MCF 10A (cell line): ENCODE data around the gene PFAS. TPM values are rescaled to one million over a fixed set of nuclear protein-coding genes. Genes with fewer than 3 reads are reported as not detected.

Experiments
- BruUV-seq: library from RNA; stranded (reverse); fragments of 400-500 nt; replicated peaks from 2 replicates; lab custom pipeline; 2021; lab: Mats Ljungman, UMichigan
- CTCF ChIA-PET: fragments of 300-600 bp; sonication (Branson Sonifier 250); formaldehyde crosslinking; extraction: SDS; loops from one replicate; lab custom pipeline; 2021; ENCODE audit warnings: antibody characterized with exemption, inconsistent platforms; lab: Yijun Ruan, JAX
- POLR2A ChIA-PET: fragments of 300-600, 350-650 bp; sonication (Branson Sonifier 250); formaldehyde crosslinking; extraction: SDS; loops from one replicate; lab custom pipeline; 2020; ENCODE audit warnings: antibody characterized with exemption, inconsistent platforms; lab: Yijun Ruan, JAX
- DNase-seq: peaks from one replicate; pipeline ENCODE4 v3.0.0-alpha.2; 2018; ENCODE audit not compliant: unreplicated experiment
- H3K27ac Mint-ChIP-seq: one replicate; pipeline ENCODE4 v1.8.0; 2022; ENCODE audit warnings: mild to moderate bottlenecking, low read depth, mixed read lengths; ENCODE audit not compliant: unreplicated experiment
- H3K27me3 Mint-ChIP-seq: one replicate; pipeline ENCODE4 v1.8.0; 2022; ENCODE audit warnings: mixed read lengths; ENCODE audit not compliant: insufficient read depth, unreplicated experiment
- H3K36me3 Mint-ChIP-seq: one replicate; pipeline ENCODE4 v1.8.0; 2022; ENCODE audit warnings: mild to moderate bottlenecking, moderate library complexity, mixed read lengths; ENCODE audit not compliant: insufficient read depth, unreplicated experiment
- H3K4me1 Mint-ChIP-seq: one replicate; pipeline ENCODE4 v1.8.0; 2022; ENCODE audit warnings: mixed read lengths; ENCODE audit not compliant: insufficient read depth, unreplicated experiment
- H3K4me3 Mint-ChIP-seq: one replicate; pipeline ENCODE4 v1.8.0; 2022; ENCODE audit warnings: mild to moderate bottlenecking, moderate library complexity, mixed read lengths; ENCODE audit not compliant: unreplicated experiment
- H3K9me3 Mint-ChIP-seq: one replicate; pipeline ENCODE4 v1.8.0; 2022; ENCODE audit warnings: mixed read lengths; ENCODE audit not compliant: unreplicated experiment
- intact Hi-C: fragments of 100-400 bp; cut with micrococcal nuclease; formaldehyde crosslinking; loops from 2 replicates; pipeline ENCODE4 v1.14.1; 2022
- total RNA-seq: library from RNA; stranded (reverse); gene quantifications from 2 replicates; pipeline ENCODE4 v1.2.3, GENCODE V29; 2022
- TF ChIP-seq, protein P1 (sequence below): fragments of 200-600 bp; IDR thresholded peaks from one replicate; pipeline ENCODE4 v1.8.0; 2022; ENCODE audit warnings: antibody characterized with exemption, mild to moderate bottlenecking; ENCODE audit not compliant: unreplicated experiment

Gene PFAS
- total RNA-seq, 1 experiment from 2014 or later, result 66.2 TPM

DNA sequence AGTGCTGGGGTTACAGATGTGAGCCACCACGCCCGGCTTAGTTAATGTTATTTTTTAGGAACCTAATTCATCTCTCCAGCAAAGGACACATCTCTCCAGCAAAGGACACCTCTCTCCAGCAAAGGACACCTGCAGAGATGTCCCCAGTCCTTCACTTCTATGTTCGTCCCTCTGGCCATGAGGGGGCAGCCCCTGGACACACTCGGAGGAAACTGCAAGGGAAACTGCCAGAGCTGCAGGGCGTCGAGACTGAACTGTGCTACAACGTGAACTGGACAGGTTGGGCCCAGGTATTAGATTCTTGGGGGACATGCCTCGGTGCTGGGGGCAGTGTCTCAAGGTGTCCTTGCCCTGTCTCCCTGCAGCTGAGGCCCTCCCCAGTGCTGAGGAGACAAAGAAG lies 4.7 kb downstream of the PFAS start:
- no TSS peak for BruUV-seq
- Mint-ChIP-seq H3K27ac (no peak overlapping the region), H3K27me3 (no peaks in the 10 kb centered on the region), H3K4me1 (peaks cover 15% of the 10 kb centered on the region), H3K4me3 (no peak overlapping the region), H3K9me3 (no peaks in the 10 kb centered on the region), H3K36me3 (peaks cover 48% of the 10 kb centered on the region)
- no peak for DNase-seq
- TF ChIP-seq, protein P1, sequence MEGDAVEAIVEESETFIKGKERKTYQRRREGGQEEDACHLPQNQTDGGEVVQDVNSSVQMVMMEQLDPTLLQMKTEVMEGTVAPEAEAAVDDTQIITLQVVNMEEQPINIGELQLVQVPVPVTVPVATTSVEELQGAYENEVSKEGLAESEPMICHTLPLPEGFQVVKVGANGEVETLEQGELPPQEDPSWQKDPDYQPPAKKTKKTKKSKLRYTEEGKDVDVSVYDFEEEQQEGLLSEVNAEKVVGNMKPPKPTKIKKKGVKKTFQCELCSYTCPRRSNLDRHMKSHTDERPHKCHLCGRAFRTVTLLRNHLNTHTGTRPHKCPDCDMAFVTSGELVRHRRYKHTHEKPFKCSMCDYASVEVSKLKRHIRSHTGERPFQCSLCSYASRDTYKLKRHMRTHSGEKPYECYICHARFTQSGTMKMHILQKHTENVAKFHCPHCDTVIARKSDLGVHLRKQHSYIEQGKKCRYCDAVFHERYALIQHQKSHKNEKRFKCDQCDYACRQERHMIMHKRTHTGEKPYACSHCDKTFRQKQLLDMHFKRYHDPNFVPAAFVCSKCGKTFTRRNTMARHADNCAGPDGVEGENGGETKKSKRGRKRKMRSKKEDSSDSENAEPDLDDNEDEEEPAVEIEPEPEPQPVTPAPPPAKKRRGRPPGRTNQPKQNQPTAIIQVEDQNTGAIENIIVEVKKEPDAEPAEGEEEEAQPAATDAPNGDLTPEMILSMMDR, result no peak
- ChIA-PET POLR2A (no interaction called here), CTCF (no interaction called here)
- intact Hi-C loops, result no loop called here

DNA sequence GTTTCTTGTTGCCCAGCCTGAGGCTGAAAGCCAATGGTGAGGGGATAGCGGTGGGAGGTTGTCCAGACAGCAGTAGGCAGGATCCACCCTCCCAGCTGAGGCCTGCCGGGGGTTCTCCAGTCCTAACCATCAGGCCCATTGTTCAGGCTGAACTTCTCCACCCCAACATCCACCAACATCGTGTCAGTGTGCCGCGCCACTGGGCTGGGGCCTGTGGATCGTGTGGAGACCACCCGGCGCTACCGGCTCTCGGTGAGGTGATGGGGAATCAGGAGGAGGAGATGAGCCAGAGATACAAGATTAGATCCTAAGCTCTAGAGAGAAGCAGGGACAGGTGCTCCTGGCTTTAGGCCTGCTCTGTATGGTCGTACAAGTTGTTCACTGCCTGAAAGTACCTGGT lies 5.8 kb downstream of the PFAS start:
- POLR2A ChIA-PET, result no interaction called here
- Mint-ChIP-seq H3K4me1 (peaks cover 10% of the 10 kb centered on the region), H3K27me3 (no peaks in the 10 kb centered on the region), H3K27ac (no peak overlapping the region), H3K36me3 (peaks cover 42% of the 10 kb centered on the region), H3K4me3 (no peak overlapping the region), H3K9me3 (no peaks in the 10 kb centered on the region)
- CTCF ChIA-PET, result no interaction called here
- TF ChIP-seq, protein P1, result no peak
- BruUV-seq, result no TSS peak
- no peak for DNase-seq
- intact Hi-C loops, result no loop called here

DNA sequence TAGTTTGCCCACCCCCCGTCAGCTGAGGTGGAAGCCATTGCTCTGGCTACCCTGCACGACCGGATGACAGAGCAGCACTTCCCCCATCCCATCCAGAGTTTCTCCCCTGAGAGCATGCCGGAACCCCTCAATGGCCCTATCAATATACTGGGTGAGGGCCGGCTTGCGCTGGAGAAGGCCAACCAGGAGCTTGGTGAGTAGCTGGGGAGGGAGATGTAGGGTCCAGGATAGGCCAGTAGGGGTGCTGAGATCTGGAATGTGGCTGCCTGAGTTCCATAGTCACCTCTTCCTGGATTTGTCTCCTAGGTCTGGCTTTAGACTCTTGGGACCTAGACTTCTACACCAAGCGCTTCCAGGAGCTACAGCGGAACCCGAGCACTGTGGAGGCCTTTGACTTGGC lies 6.4 kb downstream of the PFAS start:
- no peak for DNase-seq
- intact Hi-C loops, result no loop called here
- BruUV-seq, result no TSS peak
- POLR2A ChIA-PET, result no interaction called here
- H3K27me3 Mint-ChIP-seq, result no peaks in the 10 kb centered on the region
- no peak overlapping the region for H3K27ac Mint-ChIP-seq
- no peak overlapping the region for H3K4me3 Mint-ChIP-seq
- TF ChIP-seq, protein P1, result no peak
- CTCF ChIA-PET, result no interaction called here
- H3K9me3 Mint-ChIP-seq, result no peaks in the 10 kb centered on the region
- H3K4me1 Mint-ChIP-seq, result peaks cover 4% of the 10 kb centered on the region
- peaks cover 42% of the 10 kb centered on the region for H3K36me3 Mint-ChIP-seq

DNA sequence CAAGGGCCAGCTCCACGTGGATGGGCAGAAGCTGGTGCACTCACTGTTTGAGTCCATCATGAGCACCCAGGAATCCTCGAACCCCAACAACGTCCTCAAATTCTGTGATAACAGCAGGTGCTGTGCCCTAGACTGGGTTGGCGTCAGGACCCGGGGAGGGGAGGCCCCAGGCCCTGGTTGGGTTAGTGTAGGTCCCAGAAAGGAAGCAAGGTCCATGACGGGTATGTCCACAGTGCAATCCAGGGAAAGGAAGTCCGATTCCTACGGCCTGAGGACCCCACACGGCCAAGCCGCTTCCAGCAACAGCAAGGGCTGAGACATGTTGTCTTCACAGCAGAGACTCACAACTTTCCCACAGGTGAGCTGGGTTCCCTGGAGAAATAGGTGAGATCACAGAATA lies 7.2 kb downstream of the PFAS start:
- no peak overlapping the region for H3K4me3 Mint-ChIP-seq
- CTCF ChIA-PET, result no interaction called here
- intact Hi-C loops, result no loop called here

More for the DNA sequence above, 7.2 kb downstream of the PFAS start:
- no TSS peak for BruUV-seq
- TF ChIP-seq, protein P1, result no peak
- Mint-ChIP-seq H3K27me3 (no peaks in the 10 kb centered on the region), H3K9me3 (no peaks in the 10 kb centered on the region), H3K27ac (no peak overlapping the region), H3K4me1 (no peaks in the 10 kb centered on the region), H3K36me3 (peaks cover 47% of the 10 kb centered on the region)
- POLR2A ChIA-PET, result interaction anchor here (1.5 kb wide), 1 partner anchor 39 kb away, joined by 3 read pairs; the partner anchor contains the start of gene SLC25A35
- DNase-seq, result no peak
